Loucy (cell line): Measurements from ENCODE around the gene SHROOM2.

Source experiments
- CTCF ChIP-seq: fragments of 200-600 bp; sonication (generic); conservative IDR thresholded peaks from 2 replicates; pipeline ENCODE4 v1.5.1; 2014; ENCODE audit warnings: mild to moderate bottlenecking, antibody characterized with exemption, low read length
- EZH2phosphoT487 ChIP-seq: fragments of 200-600 bp; IDR thresholded peaks from 2 replicates; pipeline ENCODE4 v1.6.1; 2018; ENCODE audit warnings: antibody characterized with exemption, mild to moderate bottlenecking, moderate library complexity, borderline replicate concordance

- no peak for TF ChIP-seq CTCF
- TF ChIP-seq EZH2phosphoT487 = no peak
These were observed 125.3 kb downstream of the SHROOM2 start for GRCh38 chrX:9911487-9911886.
